ENCODE measurements around the gene OCIAD1.

GRCh38 chr4:48910511-48910910 lies 79.6 kb downstream of the OCIAD1 start:
- TF ChIP-seq POLR2A (IDR thresholded peaks at IDR 0.05; ENCODE audit: borderline replicate concordance, extremely low read depth, insufficient read depth, insufficient read length), result no peak
- TF ChIP-seq SIN3A (IDR thresholded peaks at IDR 0.05; ENCODE audit: low read depth), result no peak
- TF ChIP-seq, protein P1, sequence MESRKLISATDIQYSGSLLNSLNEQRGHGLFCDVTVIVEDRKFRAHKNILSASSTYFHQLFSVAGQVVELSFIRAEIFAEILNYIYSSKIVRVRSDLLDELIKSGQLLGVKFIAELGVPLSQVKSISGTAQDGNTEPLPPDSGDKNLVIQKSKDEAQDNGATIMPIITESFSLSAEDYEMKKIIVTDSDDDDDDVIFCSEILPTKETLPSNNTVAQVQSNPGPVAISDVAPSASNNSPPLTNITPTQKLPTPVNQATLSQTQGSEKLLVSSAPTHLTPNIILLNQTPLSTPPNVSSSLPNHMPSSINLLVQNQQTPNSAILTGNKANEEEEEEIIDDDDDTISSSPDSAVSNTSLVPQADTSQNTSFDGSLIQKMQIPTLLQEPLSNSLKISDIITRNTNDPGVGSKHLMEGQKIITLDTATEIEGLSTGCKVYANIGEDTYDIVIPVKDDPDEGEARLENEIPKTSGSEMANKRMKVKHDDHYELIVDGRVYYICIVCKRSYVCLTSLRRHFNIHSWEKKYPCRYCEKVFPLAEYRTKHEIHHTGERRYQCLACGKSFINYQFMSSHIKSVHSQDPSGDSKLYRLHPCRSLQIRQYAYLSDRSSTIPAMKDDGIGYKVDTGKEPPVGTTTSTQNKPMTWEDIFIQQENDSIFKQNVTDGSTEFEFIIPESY (IDR thresholded peaks at IDR 0.05; ENCODE audit: extremely low read depth, insufficient replicate concordance, low read length), result no peak

All from HCT116 (cell line).